ENCODE measurements around the gene AKAP6.

Gene AKAP6

GRCh38 chr14:32537166-32537565 is 208.1 kb downstream of the AKAP6 start:
- no peaks in the 10 kb centered on the region for H3K4me1 ChIP-seq (ENCODE audit: control insufficient read depth, low read length)
- no peaks in the 10 kb centered on the region for H3K27me3 ChIP-seq (ENCODE audit: control insufficient read depth, low read length)
- no peaks in the 10 kb centered on the region for H4K20me1 ChIP-seq (ENCODE audit: control insufficient read depth, insufficient read depth, low read depth, low read length)
- no peaks in the 10 kb centered on the region for H3F3A ChIP-seq (ENCODE audit: control insufficient read depth, insufficient read depth)
- H3K27ac ChIP-seq (ENCODE audit: low read depth, low read length): no peak overlapping the region
- no peaks in the 10 kb centered on the region for H3K79me2 ChIP-seq (ENCODE audit: control insufficient read depth, low read length)
- no peak overlapping the region for H3K4me3 ChIP-seq (ENCODE audit: low read length)
- H3K9me2 ChIP-seq (replicated peaks; ENCODE audit: control insufficient read depth, low read length): no peaks in the 10 kb centered on the region
- H3K4me2 ChIP-seq (ENCODE audit: low read length): no peak overlapping the region
- H3K36me3 ChIP-seq (ENCODE audit: control insufficient read depth, low read length): no peaks in the 10 kb centered on the region
- no peaks in the 10 kb centered on the region for H3K9me3 ChIP-seq (ENCODE audit: control insufficient read depth, insufficient read depth, low read length)
- TF ChIP-seq EZH2phosphoT487 (IDR thresholded peaks at IDR 0.05; ENCODE audit: borderline replicate concordance, low read length) (no peak), CTCF (IDR thresholded peaks at IDR 0.05; ENCODE audit: low read depth, low read length, poor library complexity, severe bottlenecking) (no peak)

GRCh38 chr14:32542507-32542906 is 213.4 kb downstream of the AKAP6 start:
- TF ChIP-seq EZH2phosphoT487 (IDR thresholded peaks at IDR 0.05; ENCODE audit: borderline replicate concordance, low read length) (no peak), CTCF (IDR thresholded peaks at IDR 0.05; ENCODE audit: low read depth, low read length, poor library complexity, severe bottlenecking) (no peak)
- Histone ChIP-seq H3K9me3 (ENCODE audit: control insufficient read depth, insufficient read depth, low read length) (no peaks in the 10 kb centered on the region), H3K4me2 (ENCODE audit: low read length) (no peak overlapping the region), H3K27ac (ENCODE audit: low read depth, low read length) (no peak overlapping the region), H3K9me2 (replicated peaks; ENCODE audit: control insufficient read depth, low read length) (no peaks in the 10 kb centered on the region), H3K36me3 (ENCODE audit: control insufficient read depth, low read length) (no peaks in the 10 kb centered on the region), H3K27me3 (ENCODE audit: control insufficient read depth, low read length) (no peaks in the 10 kb centered on the region), H3F3A (ENCODE audit: control insufficient read depth, insufficient read depth) (no peaks in the 10 kb centered on the region), H4K20me1 (ENCODE audit: control insufficient read depth, insufficient read depth, low read depth, low read length) (no peaks in the 10 kb centered on the region), H3K4me1 (ENCODE audit: control insufficient read depth, low read length) (no peaks in the 10 kb centered on the region), H3K79me2 (ENCODE audit: control insufficient read depth, low read length) (no peaks in the 10 kb centered on the region), H3K4me3 (ENCODE audit: low read length) (no peak overlapping the region)

- no peaks in the 10 kb centered on the region for H3K79me2 ChIP-seq (ENCODE audit: control insufficient read depth, low read length)
- no peak overlapping the region for H3K27ac ChIP-seq (ENCODE audit: low read depth, low read length)
- no peak overlapping the region for H3K4me2 ChIP-seq (ENCODE audit: low read length)
- H3F3A ChIP-seq (ENCODE audit: control insufficient read depth, insufficient read depth): no peaks in the 10 kb centered on the region
- no peaks in the 10 kb centered on the region for H3K36me3 ChIP-seq (ENCODE audit: control insufficient read depth, low read length)
- no peak overlapping the region for H3K4me3 ChIP-seq (ENCODE audit: low read length)
- H3K9me3 ChIP-seq (ENCODE audit: control insufficient read depth, insufficient read depth, low read length): no peaks in the 10 kb centered on the region
- H3K9me2 ChIP-seq (replicated peaks; ENCODE audit: control insufficient read depth, low read length): no peaks in the 10 kb centered on the region
- TF ChIP-seq EZH2phosphoT487 (IDR thresholded peaks at IDR 0.05; ENCODE audit: borderline replicate concordance, low read length): no peak
- no peak for TF ChIP-seq CTCF (IDR thresholded peaks at IDR 0.05; ENCODE audit: low read depth, low read length, poor library complexity, severe bottlenecking)
- H3K27me3 ChIP-seq (ENCODE audit: control insufficient read depth, low read length): no peaks in the 10 kb centered on the region
- no peaks in the 10 kb centered on the region for H3K4me1 ChIP-seq (ENCODE audit: control insufficient read depth, low read length)
- H4K20me1 ChIP-seq (ENCODE audit: control insufficient read depth, insufficient read depth, low read depth, low read length): no peaks in the 10 kb centered on the region
These were observed 216.0 kb downstream of the AKAP6 start for GRCh38 chr14:32545095-32545494.
